HG03469 (cell line): ENCODE results near the gene IL5RA.

ENCODE experiments used
- ATAC-seq: cut with Tn5 transposase; IDR thresholded peaks from one replicate; pipeline ENCODE4 v1.9.1; 2021; ENCODE audit warnings: mild to moderate bottlenecking, moderate library complexity, moderate number of reproducible peaks; ENCODE audit not compliant: unreplicated experiment

The IL5RA gene

GRCh38 chr3:3069723-3070122, 40.5 kb downstream of the IL5RA start:
- no peak for ATAC-seq

- no peak for ATAC-seq
Observed at GRCh38 chr3:3068358-3068881, 41.8 kb downstream of the IL5RA start.

- no peak for ATAC-seq
Observed at GRCh38 chr3:3066910-3067309, 43.3 kb downstream of the IL5RA start.

GRCh38 chr3:3066378-3066777, 43.8 kb downstream of the IL5RA start:
- peak; percentile 74 for ATAC-seq

GRCh38 chr3:3065876-3066275, 44.3 kb downstream of the IL5RA start:
- peak; percentile 37 for ATAC-seq

GRCh38 chr3:3064297-3064696, 45.9 kb downstream of the IL5RA start:
- ATAC-seq, result no peak

- no peak for ATAC-seq
Observed at GRCh38 chr3:3059645-3060044, 50.5 kb downstream of the IL5RA start.

GRCh38 chr3:3053974-3054373, 56.2 kb downstream of the IL5RA start:
- no peak for ATAC-seq

GRCh38 chr3:3038201-3038991, 71.8 kb downstream of the IL5RA start:
- ATAC-seq, result peak; percentile 68

- no peak for ATAC-seq
Observed at GRCh38 chr3:3037156-3037555, 73.0 kb downstream of the IL5RA start.

- no peak for ATAC-seq
Observed at GRCh38 chr3:3031326-3031725, 78.8 kb downstream of the IL5RA start.

GRCh38 chr3:3027976-3028567, 82.1 kb downstream of the IL5RA start:
- ATAC-seq, result peak; percentile 89

- no peak for ATAC-seq
Observed at GRCh38 chr3:3023111-3023745, 86.9 kb downstream of the IL5RA start.

- no peak for ATAC-seq
Observed at GRCh38 chr3:3020209-3020608, 90.0 kb downstream of the IL5RA start.
